ENCODE measurements around the gene CCDC8. TPM values are rescaled to one million over a fixed set of nuclear protein-coding genes. Genes with fewer than 3 reads are reported as not detected.

CCDC8 gene
- total and polyA plus RNA-seq, 3 donors from 2014 or later = 20.1 to 33.8 (median 23.3) TPM

DNA sequence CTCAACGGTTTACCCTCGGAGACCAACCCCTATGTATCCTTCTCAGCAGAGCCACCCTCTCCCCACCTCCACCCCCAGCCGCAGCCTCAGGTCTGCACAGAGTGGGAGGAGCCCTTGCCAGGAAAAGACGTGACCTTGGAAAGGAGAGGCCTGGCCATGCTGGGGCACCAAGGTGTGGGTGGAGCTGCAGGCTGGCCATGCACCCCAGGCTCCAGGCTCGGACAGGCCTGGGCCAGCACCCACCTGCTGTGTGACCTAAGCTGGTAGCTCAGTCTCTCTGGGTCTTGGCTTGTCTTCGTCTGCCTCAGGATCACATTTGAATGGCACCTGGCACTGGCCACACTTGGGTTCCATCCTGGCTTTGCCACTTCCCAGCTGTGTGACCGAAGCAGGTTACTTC is 29.5 kb downstream of the CCDC8 start:
- no peak for TF ChIP-seq POLR2A (IDR thresholded peaks at IDR 0.05)
- TF ChIP-seq, protein P1, sequence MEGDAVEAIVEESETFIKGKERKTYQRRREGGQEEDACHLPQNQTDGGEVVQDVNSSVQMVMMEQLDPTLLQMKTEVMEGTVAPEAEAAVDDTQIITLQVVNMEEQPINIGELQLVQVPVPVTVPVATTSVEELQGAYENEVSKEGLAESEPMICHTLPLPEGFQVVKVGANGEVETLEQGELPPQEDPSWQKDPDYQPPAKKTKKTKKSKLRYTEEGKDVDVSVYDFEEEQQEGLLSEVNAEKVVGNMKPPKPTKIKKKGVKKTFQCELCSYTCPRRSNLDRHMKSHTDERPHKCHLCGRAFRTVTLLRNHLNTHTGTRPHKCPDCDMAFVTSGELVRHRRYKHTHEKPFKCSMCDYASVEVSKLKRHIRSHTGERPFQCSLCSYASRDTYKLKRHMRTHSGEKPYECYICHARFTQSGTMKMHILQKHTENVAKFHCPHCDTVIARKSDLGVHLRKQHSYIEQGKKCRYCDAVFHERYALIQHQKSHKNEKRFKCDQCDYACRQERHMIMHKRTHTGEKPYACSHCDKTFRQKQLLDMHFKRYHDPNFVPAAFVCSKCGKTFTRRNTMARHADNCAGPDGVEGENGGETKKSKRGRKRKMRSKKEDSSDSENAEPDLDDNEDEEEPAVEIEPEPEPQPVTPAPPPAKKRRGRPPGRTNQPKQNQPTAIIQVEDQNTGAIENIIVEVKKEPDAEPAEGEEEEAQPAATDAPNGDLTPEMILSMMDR (IDR thresholded peaks at IDR 0.05) = no peak
- no peaks in the 10 kb centered on the region for H3K27me3 ChIP-seq
- no peak for DNase-seq
- WGBS, 2 donors = 69 to 87% methylated on average over 5 to 7 of the region's 7 CpGs
- no peaks in the 10 kb centered on the region for H3K4me1 ChIP-seq
- no peak overlapping the region for H3K27ac ChIP-seq
- no peak overlapping the region for H3K4me3 ChIP-seq
- no peaks in the 10 kb centered on the region for H3K36me3 ChIP-seq (ENCODE audit: low read depth, missing control alignments)
- no peaks in the 10 kb centered on the region for H3K9me3 ChIP-seq
- intact Hi-C loops (cut with DNase I; ENCODE audit: low total_unique reads) = no loop called here

DNA sequence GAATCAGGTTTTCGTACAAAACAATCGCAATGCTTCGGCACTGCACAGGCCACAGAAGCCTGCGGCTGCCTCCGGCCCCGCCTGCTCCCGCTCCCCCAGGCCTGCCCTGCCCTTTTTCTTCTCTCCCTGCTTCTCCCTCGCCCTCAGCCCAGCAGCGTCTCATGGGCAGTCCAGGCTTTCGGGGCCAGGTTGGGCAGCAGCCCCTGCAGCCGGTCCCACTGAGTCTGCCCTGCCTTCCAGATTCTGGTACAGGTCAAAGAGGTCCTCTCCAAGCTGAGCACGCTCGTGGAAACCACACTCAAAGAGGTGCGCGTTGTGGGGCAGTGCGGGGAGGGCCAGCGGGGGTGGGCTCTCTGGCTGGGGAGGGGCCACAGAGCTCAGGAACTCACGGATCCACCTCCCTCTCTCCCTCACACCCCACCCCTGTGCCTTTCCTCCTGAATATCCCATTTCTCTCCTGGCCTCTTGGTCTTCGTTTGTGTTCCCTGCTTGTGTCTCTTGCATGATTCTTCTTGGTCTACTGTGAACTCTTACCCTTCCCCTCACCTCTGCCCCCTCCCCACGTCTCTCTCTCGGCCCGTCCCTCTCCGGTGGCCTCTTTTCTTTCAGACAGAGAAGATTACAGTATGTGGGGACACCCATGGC is 30.1 kb downstream of the CCDC8 start:
- H3K4me1 ChIP-seq = no peaks in the 10 kb centered on the region
- TF ChIP-seq, protein P1 (IDR thresholded peaks at IDR 0.05) = no peak
- TF ChIP-seq POLR2A (IDR thresholded peaks at IDR 0.05) = no peak
- 84 to 87% methylated on average over 22 of the region's 23 CpGs for WGBS, 2 donors
- DNase-seq = no peak
- no peaks in the 10 kb centered on the region for H3K9me3 ChIP-seq
- no peaks in the 10 kb centered on the region for H3K36me3 ChIP-seq (ENCODE audit: low read depth, missing control alignments)
- no peak overlapping the region for H3K4me3 ChIP-seq
- H3K27me3 ChIP-seq = no peaks in the 10 kb centered on the region
- H3K27ac ChIP-seq = no peak overlapping the region
- intact Hi-C loops (cut with DNase I; ENCODE audit: low total_unique reads) = no loop called here

DNA sequence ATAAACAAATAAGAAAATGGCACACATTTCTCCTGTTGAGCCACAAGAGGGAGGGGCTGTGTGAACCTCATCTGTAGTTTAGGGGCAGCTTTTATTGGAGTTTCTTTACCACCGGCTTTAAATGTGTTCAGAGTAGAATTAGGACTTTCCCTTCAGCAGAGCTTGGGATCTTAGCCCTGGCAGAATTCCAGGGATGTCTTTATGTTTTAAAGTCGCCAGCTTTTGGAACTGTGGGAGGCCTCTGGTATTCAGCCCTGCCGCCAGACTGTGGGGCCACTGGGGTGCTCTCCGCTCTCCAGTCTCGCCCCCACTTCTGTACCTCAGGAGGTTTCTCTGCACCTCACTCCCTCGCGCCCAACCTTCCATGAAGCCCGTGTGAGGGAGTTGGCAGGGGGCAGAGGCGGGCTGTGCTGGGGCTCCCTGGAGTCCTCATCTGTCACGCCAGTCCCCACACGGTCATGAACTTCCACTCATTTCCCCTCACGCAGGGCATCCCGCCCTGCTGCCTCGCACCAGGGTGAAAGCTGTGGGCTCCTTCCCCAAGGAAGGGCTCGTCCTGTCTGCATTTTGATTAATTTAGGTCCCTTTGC is 31.5 kb downstream of the CCDC8 start:
- Histone ChIP-seq H3K9me3 (no peaks in the 10 kb centered on the region), H3K4me1 (peaks cover 8% of the 10 kb centered on the region), H3K27ac (no peak overlapping the region), H3K27me3 (no peaks in the 10 kb centered on the region), H3K36me3 (ENCODE audit: low read depth, missing control alignments) (no peaks in the 10 kb centered on the region), H3K4me3 (no peak overlapping the region)
- TF ChIP-seq, protein P1 (IDR thresholded peaks at IDR 0.05) = no peak
- TF ChIP-seq POLR2A (IDR thresholded peaks at IDR 0.05) = no peak
- 89 to 90% methylated on average over 15 of the region's 15 CpGs for WGBS, 2 donors
- intact Hi-C loops (cut with DNase I; ENCODE audit: low total_unique reads) = no loop called here
- no peak for DNase-seq

DNA sequence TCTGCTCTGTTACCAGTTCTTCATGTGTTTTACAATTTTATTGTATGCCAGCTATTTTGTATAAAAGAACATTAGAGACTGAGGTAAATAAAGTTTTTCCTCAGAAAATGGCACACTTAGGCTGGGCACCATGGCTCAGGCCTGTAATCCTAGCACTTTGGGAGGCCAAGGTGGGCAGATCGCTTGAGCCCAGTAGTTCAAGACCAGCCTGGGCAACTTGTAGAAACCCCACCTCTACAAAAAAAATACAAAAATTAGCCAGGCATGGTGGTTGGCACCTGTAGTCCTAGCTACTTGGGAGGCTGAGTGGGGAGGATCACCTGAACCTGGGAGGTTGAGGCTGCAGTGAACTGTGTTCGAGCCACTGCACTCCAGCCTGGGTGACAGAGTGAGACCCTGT is 32.0 kb downstream of the CCDC8 start:
- Histone ChIP-seq H3K27me3 (no peaks in the 10 kb centered on the region), H3K4me3 (no peak overlapping the region), H3K4me1 (peaks cover 8% of the 10 kb centered on the region), H3K27ac (no peak overlapping the region), H3K9me3 (no peaks in the 10 kb centered on the region), H3K36me3 (ENCODE audit: low read depth, missing control alignments) (no peaks in the 10 kb centered on the region)
- intact Hi-C loops (cut with DNase I; ENCODE audit: low total_unique reads) = no loop called here
- 98 to 100% methylated on average over 2 of the region's 2 CpGs for WGBS, 2 donors
- no peak for TF ChIP-seq POLR2A (IDR thresholded peaks at IDR 0.05)
- TF ChIP-seq, protein P1 (IDR thresholded peaks at IDR 0.05) = no peak
- no peak for DNase-seq

DNA sequence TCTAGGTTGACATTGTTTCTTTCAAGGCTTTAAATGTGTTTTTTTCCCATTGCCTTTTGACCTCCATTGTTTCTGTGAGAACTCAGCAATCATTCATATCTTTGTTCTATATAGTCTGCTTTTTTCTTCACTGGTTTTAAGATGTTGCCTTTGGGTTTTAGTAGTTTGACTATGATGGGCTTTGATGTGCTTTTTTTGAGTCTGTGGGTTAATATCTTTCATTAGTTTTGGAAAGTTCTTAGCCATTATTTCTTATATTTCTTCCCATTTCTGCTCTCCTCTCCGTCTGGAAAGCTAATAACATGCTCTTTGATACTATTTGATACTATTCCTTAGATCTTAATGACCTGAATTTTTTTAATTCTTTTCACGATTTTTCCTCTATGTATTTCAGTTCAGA is 32.7 kb downstream of the CCDC8 start:
- no peak for DNase-seq
- Histone ChIP-seq H3K4me1 (peaks cover 8% of the 10 kb centered on the region), H3K36me3 (ENCODE audit: low read depth, missing control alignments) (no peaks in the 10 kb centered on the region), H3K9me3 (no peaks in the 10 kb centered on the region), H3K27me3 (no peaks in the 10 kb centered on the region), H3K4me3 (no peak overlapping the region), H3K27ac (no peak overlapping the region)
- TF ChIP-seq, protein P1 (IDR thresholded peaks at IDR 0.05) = no peak
- TF ChIP-seq POLR2A (IDR thresholded peaks at IDR 0.05) = no peak
- intact Hi-C loops (cut with DNase I; ENCODE audit: low total_unique reads) = no loop called here
- WGBS, 2 donors = 53 to 68% methylated on average over 2 of the region's 2 CpGs
